ENCODE measurements around the gene DNAJC16. TPM values are rescaled to one million over a fixed set of nuclear protein-coding genes. Genes with fewer than 3 reads are reported as not detected.
"Not testable (repeated sequence)": the region's sequence is repeated elsewhere in the genome, so short reads cannot be mapped to it uniquely, and the experiment has no call there.

DNAJC16 gene
- total RNA-seq (2014; rRNA removed; shearing (Covaris generic)) = 11.5 and 15.1 TPM in 2 replicates
- polyA plus RNA-seq (2015; cell fraction: cytosol; rRNA removed) = 10.4 and 17.1 TPM in 2 replicates
- 27.5 and 30.6 TPM in 2 replicates for polyA plus RNA-seq (2015; cell fraction: nucleus; rRNA removed)

DNA sequence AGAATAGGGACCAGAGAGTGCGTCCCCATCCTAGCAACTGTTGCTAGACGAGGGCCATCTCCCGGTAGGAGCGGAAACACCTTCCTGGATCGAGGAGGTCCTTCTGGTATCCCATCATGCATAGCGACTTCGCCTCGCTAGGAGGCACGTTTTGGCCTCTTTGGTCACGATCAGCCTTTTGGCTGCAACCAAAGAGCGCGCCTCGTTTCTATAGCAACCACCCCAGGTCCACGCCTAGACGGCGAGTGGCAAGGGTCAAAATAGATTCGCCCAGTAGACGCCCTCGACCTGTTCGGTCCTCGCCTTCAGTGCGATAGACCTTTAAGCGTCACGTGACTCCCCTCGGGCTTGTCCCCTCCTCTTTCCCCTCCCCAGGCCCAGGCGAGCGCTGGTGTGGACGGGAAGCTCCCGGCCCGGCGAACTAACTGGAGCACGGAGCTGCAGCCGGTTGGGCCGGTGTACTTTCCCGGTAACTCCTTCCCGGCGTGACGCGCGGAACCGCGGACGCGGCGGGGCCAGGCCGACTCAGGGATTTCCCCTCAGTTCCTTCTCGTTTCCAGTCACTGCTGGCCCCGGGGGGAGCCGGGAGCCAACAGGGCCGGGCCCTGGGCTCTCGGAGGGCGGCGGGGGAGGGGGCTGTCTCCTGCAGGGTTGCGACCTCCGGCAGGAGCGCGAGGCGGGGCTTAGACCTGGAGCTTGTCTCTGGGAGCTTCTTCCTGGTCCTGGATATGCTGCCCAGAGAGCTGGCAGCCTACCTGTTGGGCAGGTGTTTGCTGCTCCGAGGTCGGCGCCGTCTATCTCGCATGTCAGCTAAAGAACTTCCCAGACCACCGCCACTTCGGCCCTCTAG is at the start of gene DNAJC16:
Gene DNAJC16 (plus strand): TSS at position 359 of the 850 bp plus-strand sequence. CDS start 2,258 bp downstream, outside the sequence.
- peak; percentile 100 for DNase-seq (ENCODE audit: low read depth, low spot score)
- in situ Hi-C loops (cut with HindIII; ENCODE audit: low pct_unique_long_range_greater_than_20kb, low sequenced_read_pairs) = no loop called here

DNA sequence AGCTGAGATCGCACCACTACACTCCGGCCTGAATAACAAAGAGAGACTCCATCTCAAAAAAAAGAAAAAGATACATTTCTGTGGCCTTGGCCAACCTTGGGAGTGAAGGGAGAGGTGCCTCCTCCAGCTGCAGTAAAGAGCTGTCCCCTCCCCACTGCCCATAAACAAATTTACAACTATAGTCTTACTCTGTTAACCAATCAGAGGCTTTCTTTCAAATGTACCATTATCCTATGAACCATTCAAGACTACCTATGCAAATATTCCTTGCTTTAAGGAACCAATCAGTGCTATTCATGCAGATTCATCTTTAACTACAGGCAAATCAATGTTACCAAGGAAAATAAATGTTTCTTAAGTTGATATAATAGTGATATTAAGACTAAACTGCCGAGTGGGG is 49.7 kb upstream of the DNAJC16 start:
- in situ Hi-C loops (cut with HindIII; ENCODE audit: low pct_unique_long_range_greater_than_20kb, low sequenced_read_pairs) = no loop called here
- no peak for DNase-seq (ENCODE audit: low read depth, low spot score)

DNA sequence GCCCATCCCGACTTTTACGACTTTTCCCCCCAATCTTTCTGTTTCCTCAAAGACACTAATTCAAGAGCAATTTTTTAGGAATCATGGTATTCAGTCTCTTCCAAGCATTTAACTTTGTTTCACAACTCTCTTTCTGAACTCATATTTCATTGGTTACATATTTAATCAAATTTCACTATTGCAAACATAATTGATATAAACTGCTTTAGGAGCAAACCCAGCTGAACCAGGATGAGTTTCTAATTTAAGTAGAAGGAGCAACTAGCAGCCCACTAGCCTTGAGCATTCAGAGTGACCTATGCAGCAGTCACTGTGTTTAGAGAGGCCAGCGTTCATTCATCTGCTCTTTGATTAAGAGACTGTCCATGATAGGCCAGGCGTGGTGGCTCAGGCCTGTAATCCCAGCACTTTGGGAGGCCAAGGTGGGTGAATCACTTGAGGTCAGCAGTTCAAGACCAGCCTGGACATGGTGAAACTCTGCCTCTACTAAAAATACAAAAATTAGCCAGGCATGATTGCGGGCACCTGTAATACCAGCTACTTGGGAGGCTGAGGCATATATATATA is 48.9 kb upstream of the DNAJC16 start:
- no peak for DNase-seq (ENCODE audit: low read depth, low spot score)
- in situ Hi-C loops (cut with HindIII; ENCODE audit: low pct_unique_long_range_greater_than_20kb, low sequenced_read_pairs) = no loop called here

DNA sequence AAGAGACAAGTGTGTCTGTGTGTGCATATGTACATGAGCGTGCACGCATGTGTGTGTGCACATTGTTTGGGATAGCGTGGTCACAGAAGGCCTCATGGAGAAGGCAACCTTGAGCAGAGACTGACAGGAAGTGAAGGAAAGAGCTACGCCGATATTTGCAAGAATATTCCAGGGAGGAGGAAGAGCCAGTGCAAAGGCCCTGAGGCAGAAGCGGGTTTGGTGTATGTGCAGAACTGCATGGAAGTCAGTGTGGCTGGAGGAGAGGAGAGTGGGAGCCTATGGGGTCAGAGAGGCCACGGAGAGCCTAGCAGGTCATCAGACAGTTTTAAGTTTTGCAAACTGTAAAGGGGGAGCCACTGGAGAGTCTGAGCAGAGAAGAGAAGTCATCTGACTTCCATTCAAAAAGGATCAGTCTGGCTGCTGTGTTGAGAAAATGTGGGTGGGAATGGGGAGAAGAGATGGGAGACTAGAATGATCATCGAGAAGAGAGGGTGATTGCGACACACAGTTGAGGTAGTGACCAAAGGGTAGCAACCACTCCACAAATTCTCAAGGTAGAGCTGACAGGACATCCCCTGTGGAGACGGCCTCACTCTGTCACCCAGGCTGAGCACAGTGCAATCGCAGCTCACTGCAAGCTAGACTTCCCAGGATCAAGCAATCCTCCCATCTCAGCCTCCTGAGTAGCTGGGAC is 46.8 kb upstream of the DNAJC16 start:
- in situ Hi-C loops (cut with HindIII; ENCODE audit: low pct_unique_long_range_greater_than_20kb, low sequenced_read_pairs) = no loop called here
- no peak for DNase-seq (ENCODE audit: low read depth, low spot score)

DNA sequence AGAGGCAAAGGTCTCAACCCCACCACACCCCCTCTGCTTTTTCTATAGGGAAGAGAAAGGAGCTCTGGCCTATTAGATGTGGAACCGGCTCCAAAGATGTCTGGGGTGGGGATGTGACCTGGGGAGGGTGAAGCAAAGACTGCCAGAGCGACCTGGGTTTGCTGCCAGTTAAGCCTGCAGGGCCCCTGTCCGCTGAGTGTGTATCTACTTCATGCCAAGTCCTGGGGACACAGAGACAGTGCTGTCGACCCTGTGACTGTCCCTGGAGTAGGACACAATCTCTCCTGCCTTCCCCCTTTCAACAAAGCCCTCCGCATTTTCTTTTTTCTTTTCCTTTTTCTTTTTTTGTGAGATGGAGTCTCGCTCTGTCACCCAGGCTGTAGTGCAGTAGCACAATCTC is 44.2 kb upstream of the DNAJC16 start:
- in situ Hi-C loops (cut with HindIII; ENCODE audit: low pct_unique_long_range_greater_than_20kb, low sequenced_read_pairs); DNase-seq (ENCODE audit: low read depth, low spot score): not testable (repeated sequence)

DNA sequence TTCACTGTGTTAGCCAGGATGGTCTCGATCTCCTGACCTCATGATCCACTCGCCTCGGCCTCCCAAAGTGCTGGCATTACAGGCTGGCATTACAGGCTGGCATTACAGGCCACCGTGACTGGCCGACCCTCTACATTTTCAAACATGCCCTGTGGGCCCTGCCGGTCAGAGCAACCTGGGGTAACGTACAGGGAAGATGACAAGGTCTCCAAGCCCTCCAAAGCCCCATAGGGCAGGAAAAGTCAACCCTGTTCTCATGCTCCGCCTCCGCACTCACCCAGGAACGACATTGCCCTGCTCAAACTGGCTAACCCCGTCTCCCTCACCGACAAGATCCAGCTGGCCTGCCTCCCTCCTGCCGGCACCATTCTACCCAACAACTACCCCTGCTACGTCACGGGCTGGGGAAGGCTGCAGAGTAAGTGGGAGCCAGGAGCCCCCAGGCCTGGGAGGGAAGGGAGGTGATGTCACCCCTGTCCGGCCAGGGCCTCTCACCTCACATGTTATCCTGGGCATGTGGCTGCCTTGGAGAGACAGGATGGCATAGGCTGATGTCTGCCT is 43.6 kb upstream of the DNAJC16 start:
- DNase-seq (ENCODE audit: low read depth, low spot score); in situ Hi-C loops (cut with HindIII; ENCODE audit: low pct_unique_long_range_greater_than_20kb, low sequenced_read_pairs): not testable (repeated sequence)

DNA sequence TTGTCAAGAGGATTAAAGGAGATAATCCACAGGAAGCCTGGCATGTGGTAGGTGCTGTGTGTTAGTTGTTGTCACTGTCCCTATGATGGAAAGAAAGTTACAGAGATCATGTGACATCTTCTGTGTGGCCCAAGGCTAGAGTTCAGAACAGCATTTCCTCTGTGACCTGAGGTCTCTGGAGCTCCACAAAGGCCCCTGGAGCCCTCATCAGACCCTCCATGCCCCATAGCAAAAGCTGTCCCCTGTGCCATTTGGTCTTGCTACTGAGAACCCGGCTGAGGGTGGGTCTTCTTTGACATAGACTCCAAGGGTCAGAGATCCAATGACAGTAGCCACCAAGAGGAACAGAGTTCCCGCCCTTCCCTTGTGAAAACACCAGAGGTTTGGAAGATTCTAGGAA is 42.7 kb upstream of the DNAJC16 start:
- in situ Hi-C loops (cut with HindIII; ENCODE audit: low pct_unique_long_range_greater_than_20kb, low sequenced_read_pairs) = no loop called here
- DNase-seq (ENCODE audit: low read depth, low spot score) = no peak

DNA sequence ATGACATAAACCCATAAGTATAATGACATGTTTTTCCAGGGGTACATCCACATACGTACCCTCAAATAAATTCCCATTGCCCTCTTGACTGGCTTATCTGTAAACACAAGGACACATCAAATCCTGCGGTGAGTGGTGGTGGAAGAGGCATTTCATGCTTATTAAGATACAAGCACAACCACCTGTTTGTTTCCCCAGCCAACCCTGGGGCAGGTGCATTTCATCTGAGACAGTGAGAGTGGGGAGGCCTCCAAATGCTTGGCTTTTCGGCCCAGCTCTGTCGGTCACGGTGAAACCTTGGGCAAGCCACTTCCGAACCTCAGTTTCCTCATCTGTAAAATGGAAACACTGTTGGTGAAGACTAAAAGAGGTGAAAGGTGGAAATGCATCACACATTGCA is 42.2 kb upstream of the DNAJC16 start:
- DNase-seq (ENCODE audit: low read depth, low spot score); in situ Hi-C loops (cut with HindIII; ENCODE audit: low pct_unique_long_range_greater_than_20kb, low sequenced_read_pairs): not testable (repeated sequence)

DNA sequence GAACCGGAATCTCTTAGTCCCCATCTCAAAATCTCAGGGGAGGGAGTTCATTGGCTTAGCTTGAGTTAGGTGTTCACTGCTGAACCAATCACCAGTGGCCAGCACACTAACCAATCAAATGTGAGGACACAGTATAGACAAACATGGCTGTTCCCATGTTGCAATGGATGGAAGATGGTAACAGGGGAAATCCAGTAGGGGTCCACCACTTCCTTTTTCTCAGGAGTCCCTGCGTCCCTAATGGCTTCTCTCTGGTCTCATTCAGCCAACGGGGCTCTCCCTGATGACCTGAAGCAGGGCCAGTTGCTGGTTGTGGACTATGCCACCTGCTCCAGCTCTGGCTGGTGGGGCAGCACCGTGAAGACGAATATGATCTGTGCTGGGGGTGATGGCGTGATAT is 41.0 kb upstream of the DNAJC16 start:
- DNase-seq (ENCODE audit: low read depth, low spot score) = peak; percentile 10
- in situ Hi-C loops (cut with HindIII; ENCODE audit: low pct_unique_long_range_greater_than_20kb, low sequenced_read_pairs) = no loop called here

DNA sequence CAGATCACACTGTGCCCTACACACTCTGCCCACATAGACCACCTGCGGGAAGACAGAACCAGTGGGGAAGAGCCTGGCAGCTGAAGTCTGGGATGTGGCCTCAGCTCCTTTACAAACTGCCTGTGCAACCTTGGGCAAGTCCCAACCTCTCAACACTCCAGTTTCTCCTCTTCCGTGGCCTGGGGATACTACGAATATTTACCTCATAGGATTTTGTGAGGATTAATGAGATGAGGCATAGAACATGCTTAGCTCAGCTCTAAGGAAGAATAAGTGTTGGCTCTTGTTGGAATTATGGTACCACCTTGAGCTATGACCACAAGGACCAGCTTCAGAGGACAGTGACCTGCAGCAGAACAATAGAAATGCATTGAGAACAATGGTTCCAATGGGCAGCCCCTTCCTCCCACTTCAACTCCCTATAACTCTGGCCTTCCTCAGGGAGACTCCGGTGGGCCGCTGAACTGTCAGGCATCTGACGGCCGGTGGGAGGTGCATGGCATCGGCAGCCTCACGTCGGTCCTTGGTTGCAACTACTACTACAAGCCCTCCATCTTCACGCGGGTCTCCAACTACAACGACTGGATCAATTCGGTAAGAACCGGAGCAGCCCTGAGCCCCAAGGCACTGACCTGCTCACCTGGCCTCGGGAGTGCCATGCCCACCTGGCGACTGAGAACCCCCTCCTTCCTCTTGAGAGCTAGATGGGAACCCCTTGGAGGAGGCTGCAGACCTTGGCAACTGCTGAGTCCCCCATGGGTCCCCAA is 39.6 kb upstream of the DNAJC16 start:
- DNase-seq (ENCODE audit: low read depth, low spot score); in situ Hi-C loops (cut with HindIII; ENCODE audit: low pct_unique_long_range_greater_than_20kb, low sequenced_read_pairs): not testable (repeated sequence)

DNA sequence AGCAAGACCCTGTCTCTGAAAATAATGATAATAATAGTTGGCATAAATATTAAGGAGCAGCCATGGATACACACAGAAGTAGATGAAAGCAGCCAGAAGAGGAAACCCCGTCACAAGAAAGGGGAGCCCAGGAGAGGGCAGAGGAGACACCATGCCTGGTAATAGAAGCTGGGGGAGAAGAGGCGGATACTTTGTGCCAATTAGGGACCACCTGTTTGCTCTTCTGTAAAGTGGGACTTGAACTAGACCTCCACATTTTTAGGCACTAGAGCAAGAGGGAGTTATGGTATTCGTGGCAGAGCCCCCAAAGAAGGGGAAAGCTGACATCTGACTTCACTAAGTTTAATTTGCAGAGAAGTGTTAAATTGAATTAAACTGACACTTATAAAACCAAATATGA is 38.3 kb upstream of the DNAJC16 start:
- DNase-seq (ENCODE audit: low read depth, low spot score) = no peak
- in situ Hi-C loops (cut with HindIII; ENCODE audit: low pct_unique_long_range_greater_than_20kb, low sequenced_read_pairs) = no loop called here

DNA sequence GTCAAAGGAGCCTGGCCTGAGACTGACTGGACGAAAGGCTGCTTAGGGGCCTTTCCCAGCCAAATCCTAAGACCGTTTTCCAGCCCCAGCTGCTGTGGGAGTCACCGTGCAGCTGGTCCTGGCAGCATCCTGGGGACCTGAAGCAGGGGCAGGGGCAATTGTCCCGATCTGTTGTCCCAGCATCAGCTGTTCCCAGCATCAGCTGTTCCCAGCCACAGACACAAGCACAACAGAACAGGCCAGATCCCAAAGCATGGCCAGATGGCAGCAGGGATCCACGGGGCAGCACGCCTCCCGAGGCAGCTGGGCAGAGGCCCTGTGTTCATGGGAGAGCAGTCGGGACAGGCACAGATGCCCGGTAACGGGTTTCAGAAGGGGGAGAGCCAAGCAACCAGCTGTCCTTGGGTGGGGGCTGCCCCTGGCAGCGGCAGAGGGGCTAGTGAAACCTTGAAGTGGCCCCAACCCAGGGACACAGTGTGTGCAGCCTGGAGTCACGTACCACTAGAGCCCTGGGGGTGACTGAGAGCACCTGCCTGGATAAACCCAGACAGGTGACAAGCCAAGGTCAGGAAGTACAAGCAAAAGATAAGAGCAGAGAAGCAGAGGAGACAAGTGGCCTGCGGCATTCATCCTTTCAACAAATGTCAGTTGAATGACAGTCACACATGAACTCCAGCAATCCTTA is 37.5 kb upstream of the DNAJC16 start:
- DNase-seq (ENCODE audit: low read depth, low spot score) = no peak
- in situ Hi-C loops (cut with HindIII; ENCODE audit: low pct_unique_long_range_greater_than_20kb, low sequenced_read_pairs) = no loop called here

DNA sequence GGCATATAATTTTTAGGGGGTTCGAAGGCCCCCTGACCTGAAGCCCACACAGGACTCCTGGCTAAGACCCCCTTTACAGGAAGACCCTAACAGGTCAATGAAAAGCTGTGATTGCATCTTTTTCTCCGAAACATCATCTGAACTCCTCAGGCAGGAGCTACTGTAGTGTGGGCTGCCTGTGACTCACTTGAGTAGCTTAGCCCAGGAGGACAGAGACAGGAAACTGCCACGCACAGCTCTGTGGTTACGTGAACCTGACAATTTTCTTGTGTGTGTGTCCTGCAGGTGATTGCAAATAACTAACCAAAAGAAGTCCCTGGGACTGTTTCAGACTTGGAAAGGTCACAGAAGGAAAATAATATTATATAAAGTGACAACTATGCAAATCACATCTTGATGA is 35.6 kb upstream of the DNAJC16 start:
- in situ Hi-C loops (cut with HindIII; ENCODE audit: low pct_unique_long_range_greater_than_20kb, low sequenced_read_pairs); DNase-seq (ENCODE audit: low read depth, low spot score): not testable (repeated sequence)

DNA sequence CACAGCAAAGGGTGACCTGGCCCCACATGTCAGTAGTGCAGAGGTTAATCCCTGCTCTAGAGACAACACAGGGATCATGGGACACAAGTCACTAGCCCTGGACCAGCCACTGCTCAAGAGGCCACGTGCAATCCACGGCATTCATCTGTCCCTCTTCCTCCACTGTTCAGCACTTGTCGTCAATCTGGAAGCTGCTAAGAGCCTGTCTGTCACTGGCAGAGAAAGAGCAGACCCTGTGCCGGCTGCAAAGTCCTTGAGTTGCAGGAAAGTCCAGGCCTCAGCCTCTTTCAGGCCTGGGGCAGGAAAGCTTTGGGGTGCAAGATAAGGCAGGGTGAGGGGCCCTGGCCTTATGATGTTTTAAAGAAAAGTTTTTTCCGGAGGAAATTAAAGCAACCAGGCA is 34.1 kb upstream of the DNAJC16 start:
- in situ Hi-C loops (cut with HindIII; ENCODE audit: low pct_unique_long_range_greater_than_20kb, low sequenced_read_pairs) = no loop called here
- no peak for DNase-seq (ENCODE audit: low read depth, low spot score)

DNA sequence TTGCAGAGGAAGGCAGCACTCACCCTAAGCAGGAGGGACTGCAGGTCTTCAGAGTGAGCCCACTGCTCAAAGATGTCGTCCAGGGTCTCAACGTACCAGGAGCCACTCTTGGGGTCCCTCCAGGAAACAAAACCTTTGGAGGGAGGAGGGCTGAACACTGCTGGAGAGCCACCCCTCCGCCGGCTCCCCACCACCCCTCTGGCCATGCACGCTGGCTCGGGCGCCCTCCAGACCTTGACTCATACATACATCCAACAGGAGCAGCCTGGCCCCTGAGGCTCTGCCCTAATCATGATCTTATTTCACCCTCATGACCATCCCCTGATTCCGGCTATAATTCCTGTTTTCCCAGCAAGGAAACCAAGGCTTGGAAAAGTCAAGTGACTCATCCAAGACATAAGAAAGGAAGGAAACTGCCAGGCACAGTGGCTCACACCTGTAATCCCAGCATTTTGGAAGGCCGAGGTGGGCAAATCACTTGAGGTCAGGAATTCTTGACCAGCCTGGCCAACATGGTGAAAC is 32.7 kb upstream of the DNAJC16 start:
- in situ Hi-C loops (cut with HindIII; ENCODE audit: low pct_unique_long_range_greater_than_20kb, low sequenced_read_pairs) = no loop called here
- DNase-seq (ENCODE audit: low read depth, low spot score) = peak; percentile 75

Data from SK-MEL-5 (cell line).